Fibroblast of mammary gland (primary cell): Measurements from ENCODE around the gene LRRN2.
"Not testable (repeated sequence)": the region's sequence is repeated elsewhere in the genome, so short reads cannot be mapped to it uniquely, and the experiment has no call there.

Experiments used
- DNase-seq: peaks from one replicate; pipeline ENCODE4 v3.0.0-alpha.2; 2010; ENCODE audit warnings: low read depth
- H3K4me3 ChIP-seq: 2 replicates; pipeline ENCODE4 v1.5.1; 2011; ENCODE audit warnings: low read depth, mild to moderate bottlenecking, low read length, moderate library complexity; ENCODE audit not compliant: control insufficient read depth
- TF ChIP-seq, protein P1 (sequence below): conservative IDR thresholded peaks from 2 replicates; pipeline ENCODE4 v1.5.1; 2011; ENCODE audit warnings: low read depth, low read length, inconsistent platforms; ENCODE audit not compliant: control insufficient read depth, insufficient read depth

The LRRN2 gene

DNA sequence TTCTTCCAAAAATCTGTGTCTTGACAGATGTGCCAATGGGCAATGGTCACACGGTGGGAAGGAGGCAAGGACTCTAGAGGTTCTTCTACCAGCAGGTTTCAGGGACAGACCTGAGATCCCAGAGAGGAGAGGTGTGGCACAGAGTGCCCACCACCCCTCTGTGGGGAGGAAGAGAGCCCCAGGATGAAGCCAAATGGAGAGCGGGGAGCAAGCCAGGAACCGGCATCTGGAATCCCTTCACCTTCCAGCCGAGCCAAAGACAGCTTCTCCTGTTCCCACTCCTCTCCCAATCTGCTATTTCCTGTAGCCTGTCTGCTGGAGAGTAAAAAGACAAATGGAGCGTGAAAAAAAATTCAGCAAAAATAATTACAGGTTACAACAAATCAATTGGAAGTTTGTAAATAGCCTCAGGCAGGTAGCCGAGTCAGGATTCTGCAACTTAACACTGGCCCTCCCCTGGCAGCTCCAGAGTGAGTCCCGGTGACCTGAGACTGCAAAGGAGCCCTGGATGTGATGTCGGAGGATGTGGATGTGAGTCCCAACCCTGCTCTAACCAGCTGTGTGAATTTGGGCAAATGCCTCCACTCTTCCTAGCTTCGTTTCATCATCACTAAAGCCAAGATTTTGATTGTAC is 45.4 kb upstream of the LRRN2 start:
- H3K4me3 ChIP-seq = no peak overlapping the region
- DNase-seq = no peak
- TF ChIP-seq, protein P1, sequence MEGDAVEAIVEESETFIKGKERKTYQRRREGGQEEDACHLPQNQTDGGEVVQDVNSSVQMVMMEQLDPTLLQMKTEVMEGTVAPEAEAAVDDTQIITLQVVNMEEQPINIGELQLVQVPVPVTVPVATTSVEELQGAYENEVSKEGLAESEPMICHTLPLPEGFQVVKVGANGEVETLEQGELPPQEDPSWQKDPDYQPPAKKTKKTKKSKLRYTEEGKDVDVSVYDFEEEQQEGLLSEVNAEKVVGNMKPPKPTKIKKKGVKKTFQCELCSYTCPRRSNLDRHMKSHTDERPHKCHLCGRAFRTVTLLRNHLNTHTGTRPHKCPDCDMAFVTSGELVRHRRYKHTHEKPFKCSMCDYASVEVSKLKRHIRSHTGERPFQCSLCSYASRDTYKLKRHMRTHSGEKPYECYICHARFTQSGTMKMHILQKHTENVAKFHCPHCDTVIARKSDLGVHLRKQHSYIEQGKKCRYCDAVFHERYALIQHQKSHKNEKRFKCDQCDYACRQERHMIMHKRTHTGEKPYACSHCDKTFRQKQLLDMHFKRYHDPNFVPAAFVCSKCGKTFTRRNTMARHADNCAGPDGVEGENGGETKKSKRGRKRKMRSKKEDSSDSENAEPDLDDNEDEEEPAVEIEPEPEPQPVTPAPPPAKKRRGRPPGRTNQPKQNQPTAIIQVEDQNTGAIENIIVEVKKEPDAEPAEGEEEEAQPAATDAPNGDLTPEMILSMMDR = no peak

DNA sequence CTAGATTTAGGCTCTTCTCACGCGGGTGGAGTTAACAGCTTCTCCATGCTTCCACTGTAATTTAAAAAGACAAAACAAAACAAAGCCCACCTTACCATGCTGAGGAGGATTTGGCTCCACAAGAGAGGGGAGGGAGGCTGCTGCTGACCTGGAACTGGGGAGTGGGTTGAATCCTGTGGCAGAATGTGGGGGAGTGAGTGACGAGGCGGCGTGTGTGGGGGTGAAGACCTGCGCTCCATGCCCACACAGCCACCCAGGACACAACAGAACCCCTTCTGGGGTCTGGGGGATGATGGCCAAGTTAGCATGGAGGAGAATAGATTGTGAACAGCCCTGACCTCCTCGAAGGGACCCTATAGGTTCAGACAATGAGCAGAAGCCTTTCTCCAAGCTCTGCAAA is 44.0 kb upstream of the LRRN2 start:
- H3K4me3 ChIP-seq = no peak overlapping the region
- TF ChIP-seq, protein P1 = no peak
- no peak for DNase-seq

DNA sequence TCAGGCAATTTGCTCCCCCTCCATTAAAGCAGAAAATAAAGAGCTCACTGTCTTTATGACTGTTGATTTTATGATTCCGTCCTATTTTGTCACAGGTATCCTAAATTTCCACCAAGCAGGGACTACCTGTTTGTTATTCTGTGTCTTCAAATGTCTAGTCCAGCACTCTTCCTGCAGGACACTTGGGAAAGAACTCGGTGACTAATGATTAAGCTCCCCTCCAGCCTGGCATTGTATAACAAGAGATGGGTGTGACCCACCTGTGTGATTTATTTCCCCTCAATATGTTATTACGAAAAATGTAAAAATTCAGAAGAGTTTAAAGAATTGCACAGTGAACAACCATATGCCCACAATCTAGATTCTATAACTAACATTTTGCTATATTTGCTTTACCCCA is 42.9 kb upstream of the LRRN2 start:
- DNase-seq = no peak
- H3K4me3 ChIP-seq = no peak overlapping the region
- TF ChIP-seq, protein P1 = no peak

DNA sequence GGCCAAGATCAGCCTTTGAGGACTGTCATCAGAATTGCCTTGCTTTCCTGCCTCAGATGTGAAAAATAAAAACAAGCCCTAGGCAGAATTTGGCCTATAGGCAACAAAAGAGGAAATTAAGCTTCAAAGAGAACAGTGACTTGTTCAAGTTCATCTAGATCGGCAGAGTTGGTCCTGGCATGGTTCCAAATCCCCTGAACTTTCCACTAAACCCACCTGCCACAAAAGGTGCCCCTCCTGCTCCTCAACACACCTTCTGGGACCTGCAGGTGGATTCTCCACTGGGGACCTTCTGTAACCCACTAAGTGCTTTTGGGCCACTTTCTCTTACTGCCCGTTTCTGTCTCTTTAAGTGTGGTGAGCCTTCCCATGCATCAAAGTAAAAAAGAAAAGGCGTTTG is 42.5 kb upstream of the LRRN2 start:
- TF ChIP-seq, protein P1 = no peak
- DNase-seq = no peak
- no peak overlapping the region for H3K4me3 ChIP-seq

DNA sequence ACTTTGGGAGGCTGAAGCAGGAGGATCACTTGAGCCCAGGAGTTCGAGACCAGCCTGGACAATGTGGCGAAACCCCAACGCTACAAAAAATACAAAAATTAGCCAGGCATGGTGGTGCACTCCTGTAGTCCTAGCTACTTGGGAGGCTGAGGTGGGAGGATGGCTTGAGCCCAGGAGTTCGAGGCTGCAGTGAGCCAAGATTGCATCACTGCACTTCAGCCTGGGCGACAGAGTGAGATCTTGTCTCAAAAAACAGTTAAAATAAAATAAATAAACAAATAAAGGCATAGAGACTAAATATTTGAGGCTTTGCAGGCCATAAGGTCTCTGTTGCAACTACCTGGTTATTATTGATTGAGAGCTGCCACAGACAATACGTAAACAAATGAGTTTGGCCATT is 41.9 kb upstream of the LRRN2 start:
- DNase-seq, H3K4me3 ChIP-seq: not testable (repeated sequence)

DNA sequence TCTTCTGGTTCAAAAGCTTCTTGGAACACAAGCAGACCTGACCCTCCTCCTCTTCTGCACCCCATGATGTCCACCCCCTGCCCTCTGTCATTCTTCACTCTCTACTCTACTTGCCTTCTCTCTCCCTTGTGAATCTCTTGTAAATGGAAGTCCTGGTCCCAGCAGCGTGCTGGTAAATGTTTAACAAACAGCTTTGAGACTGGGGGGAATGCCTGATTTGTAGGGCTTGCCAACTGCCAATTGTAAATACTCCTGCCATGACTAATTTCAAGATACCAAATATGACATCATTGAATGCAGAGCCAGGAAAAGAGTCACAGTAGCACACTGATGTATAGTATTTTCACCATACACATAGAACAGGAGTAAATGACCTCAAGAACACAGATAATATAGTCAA is 40.9 kb upstream of the LRRN2 start:
- TF ChIP-seq, protein P1 = no peak
- no peak overlapping the region for H3K4me3 ChIP-seq
- peak; percentile 28 for DNase-seq

DNA sequence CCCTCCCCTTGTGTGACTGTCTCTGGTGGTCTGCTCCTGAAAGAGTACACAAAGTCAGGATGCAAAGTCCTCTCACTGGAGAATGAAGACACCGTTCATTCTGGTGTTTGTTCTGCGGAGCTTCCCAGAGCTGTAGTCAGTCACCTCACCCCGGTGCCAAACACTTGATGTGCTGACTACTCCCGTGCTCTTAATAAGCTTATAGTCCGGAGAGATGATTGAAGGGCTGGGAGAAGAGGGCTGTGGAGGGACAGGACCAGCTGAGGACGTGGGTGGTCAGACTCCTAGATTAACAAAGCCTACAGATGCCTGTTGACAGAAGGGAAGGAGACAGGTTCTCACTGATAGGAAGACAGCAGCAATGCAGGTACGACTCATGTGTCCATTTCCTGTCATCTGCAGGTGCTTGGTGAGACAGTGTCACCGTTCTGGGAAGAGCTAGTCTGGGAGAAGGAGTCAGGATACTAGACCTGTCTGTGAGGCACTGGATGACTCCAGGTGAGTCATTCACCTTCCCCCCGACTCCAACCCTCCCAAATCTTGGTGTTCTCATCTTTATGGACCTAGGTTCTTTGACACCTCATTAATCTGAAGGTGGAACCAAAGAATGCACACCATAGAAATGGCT is 40.4 kb upstream of the LRRN2 start:
- TF ChIP-seq, protein P1 = no peak
- DNase-seq = no peak
- no peak overlapping the region for H3K4me3 ChIP-seq
